ENCODE measurements around the gene RUVBL2.

DNA sequence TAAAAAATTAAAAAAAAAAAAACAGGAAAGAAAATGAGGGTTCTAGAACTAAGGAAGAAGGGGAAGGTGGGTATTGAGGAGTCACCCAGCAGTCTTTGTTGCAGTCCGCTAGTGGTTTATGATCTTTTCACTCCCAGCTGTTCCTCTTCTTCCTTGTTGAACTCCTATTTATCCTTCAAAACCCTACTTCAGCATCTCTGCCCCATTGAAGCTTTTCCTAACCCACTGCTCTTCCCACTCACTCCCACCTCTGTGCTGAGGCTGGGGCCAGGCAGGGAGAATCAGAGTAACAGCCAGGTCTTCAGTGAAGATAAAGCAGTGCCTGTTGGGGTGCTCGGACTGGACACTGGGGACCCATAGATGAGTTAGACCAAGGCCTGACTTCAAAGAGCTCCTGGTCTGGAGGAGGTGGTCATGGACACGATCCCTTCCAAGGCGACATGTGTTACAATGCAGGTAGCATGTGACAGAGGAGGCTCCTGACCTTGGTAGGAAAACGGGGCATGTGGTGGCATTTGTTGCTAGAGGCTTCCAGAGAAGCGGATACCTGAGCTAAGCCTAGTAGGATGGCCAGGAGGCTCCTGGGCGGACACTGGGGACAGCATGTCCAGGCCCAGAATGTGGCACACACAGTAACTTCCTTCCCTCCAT is 11.4 kb downstream of the RUVBL2 start:
- TF ChIP-seq, protein P1, sequence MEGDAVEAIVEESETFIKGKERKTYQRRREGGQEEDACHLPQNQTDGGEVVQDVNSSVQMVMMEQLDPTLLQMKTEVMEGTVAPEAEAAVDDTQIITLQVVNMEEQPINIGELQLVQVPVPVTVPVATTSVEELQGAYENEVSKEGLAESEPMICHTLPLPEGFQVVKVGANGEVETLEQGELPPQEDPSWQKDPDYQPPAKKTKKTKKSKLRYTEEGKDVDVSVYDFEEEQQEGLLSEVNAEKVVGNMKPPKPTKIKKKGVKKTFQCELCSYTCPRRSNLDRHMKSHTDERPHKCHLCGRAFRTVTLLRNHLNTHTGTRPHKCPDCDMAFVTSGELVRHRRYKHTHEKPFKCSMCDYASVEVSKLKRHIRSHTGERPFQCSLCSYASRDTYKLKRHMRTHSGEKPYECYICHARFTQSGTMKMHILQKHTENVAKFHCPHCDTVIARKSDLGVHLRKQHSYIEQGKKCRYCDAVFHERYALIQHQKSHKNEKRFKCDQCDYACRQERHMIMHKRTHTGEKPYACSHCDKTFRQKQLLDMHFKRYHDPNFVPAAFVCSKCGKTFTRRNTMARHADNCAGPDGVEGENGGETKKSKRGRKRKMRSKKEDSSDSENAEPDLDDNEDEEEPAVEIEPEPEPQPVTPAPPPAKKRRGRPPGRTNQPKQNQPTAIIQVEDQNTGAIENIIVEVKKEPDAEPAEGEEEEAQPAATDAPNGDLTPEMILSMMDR (IDR thresholded peaks at IDR 0.05) = no peak
- no peak for TF ChIP-seq POLR2AphosphoS5 (IDR thresholded peaks at IDR 0.05)

All from gastroesophageal sphincter (tissue), 3 donors.